HepG2 (cell line): ENCODE data around the gene SURF1. TPM values are rescaled to one million over a fixed set of nuclear protein-coding genes. Genes with fewer than 3 reads are reported as not detected.

ENCODE experiments used
- ATF1 ChIP-seq: IDR thresholded peaks from 2 replicates; pipeline ENCODE4 v1.6.1; 2016; ENCODE audit warnings: mild to moderate bottlenecking, control low read depth
- ESRRA ChIP-seq: sonication (generic); formaldehyde crosslinking; IDR thresholded peaks from 2 replicates; pipeline ENCODE4 v1.5.1; 2020; ENCODE audit warnings: mild to moderate bottlenecking, low read depth, missing genetic modification reagents
- HMGA1 ChIP-seq: sonication (generic); formaldehyde crosslinking; conservative IDR thresholded peaks from 2 replicates; pipeline ENCODE4 v1.4.0; 2020; ENCODE audit warnings: missing genetic modification reagents
- KAT8 ChIP-seq: IDR thresholded peaks from 2 replicates; pipeline ENCODE4 v1.6.1; 2016; ENCODE audit warnings: missing genetic modification reagents, missing compliant biosample characterization
- MEF2D ChIP-seq: sonication (generic); formaldehyde crosslinking; IDR thresholded peaks from 2 replicates; pipeline ENCODE4 v1.5.1; 2020; ENCODE audit warnings: mild to moderate bottlenecking, missing genetic modification reagents
- NFE2L2 ChIP-seq: fragments of 150-350 bp; IDR thresholded peaks from 2 replicates; pipeline ENCODE4 v1.6.1; 2014; ENCODE audit warnings: low read length
- PITX1 ChIP-seq: sonication (generic); formaldehyde crosslinking; IDR thresholded peaks from 2 replicates; pipeline ENCODE4 v1.5.1; 2020; ENCODE audit warnings: mild to moderate bottlenecking, missing genetic modification reagents
- RFXAP ChIP-seq: sonication (generic); formaldehyde crosslinking; IDR thresholded peaks from 2 replicates; pipeline ENCODE4 v1.4.0; 2020; ENCODE audit warnings: missing genetic modification reagents, borderline replicate concordance
- TAF1 ChIP-seq: sonication (generic); formaldehyde crosslinking; IDR thresholded peaks from 2 replicates; pipeline ENCODE4 v1.4.0; 2020; ENCODE audit warnings: missing genetic modification reagents
- ZNF20 ChIP-seq: sonication (generic); formaldehyde crosslinking; IDR thresholded peaks from 2 replicates; pipeline ENCODE4 v1.4.0; 2020; ENCODE audit warnings: mild to moderate bottlenecking, moderate library complexity, missing genetic modification reagents
- ZNF251 ChIP-seq: sonication (generic); formaldehyde crosslinking; IDR thresholded peaks from 2 replicates; pipeline ENCODE4 v1.9.0; 2021; ENCODE audit warnings: mild to moderate bottlenecking, missing genetic modification reagents
- ZNF496 ChIP-seq: sonication (generic); formaldehyde crosslinking; IDR thresholded peaks from 2 replicates; pipeline ENCODE4 v1.8.1; 2023; ENCODE audit warnings: mild to moderate bottlenecking, moderate library complexity, missing genetic modification reagents; ENCODE audit not compliant: insufficient replicate concordance
- ZNF619 ChIP-seq: sonication (generic); formaldehyde crosslinking; IDR thresholded peaks from 2 replicates; pipeline ENCODE4 v1.4.0; 2020; ENCODE audit warnings: mild to moderate bottlenecking, missing genetic modification reagents
- ZNF703 ChIP-seq: sonication (generic); formaldehyde crosslinking; IDR thresholded peaks from 2 replicates; pipeline ENCODE4 v1.5.1; 2020; ENCODE audit warnings: missing genetic modification reagents, mild to moderate bottlenecking, moderate library complexity, borderline replicate concordance
- ZNF883 ChIP-seq: sonication (generic); formaldehyde crosslinking; IDR thresholded peaks from 2 replicates; pipeline ENCODE4 v1.5.1; 2020; ENCODE audit warnings: mild to moderate bottlenecking, missing genetic modification reagents; ENCODE audit errors: not compliant biosample characterization
- polyA plus RNA-seq, 8 experiments: library from polyadenylated mRNA; depleted of rRNA in 3 of 8; stranded (reverse) in 7 of 8; unstranded in 1 of 8; fragments of >200 nt; fragmentation: Illumina TruSeq in 4 of 8; extraction: Trizol in 4 of 8; gene quantifications; 2 replicates each; pipeline versions ENCODE4 v1.2.1 to v1.2.3, GENCODE V29; 2011 to 2016; ENCODE audit warnings: low read depth in 4 of 8, missing spikeins in 1 of 8, mixed read lengths in 1 of 8; ENCODE audit not compliant: insufficient read depth in 1 of 8
- total RNA-seq, 5 experiments: library from RNA; depleted of rRNA; stranded (reverse); fragments of >200 nt; fragmentation: Illumina TruSeq; extraction: Trizol; gene quantifications; 2 replicates each; pipeline ENCODE4 v1.2.3, GENCODE V29; 2016; ENCODE audit warnings: low read depth in 1 of 5
- TF ChIP-seq, protein P1 (sequence below): sonication (generic); formaldehyde crosslinking; IDR thresholded peaks from 2 replicates; pipeline ENCODE4 v1.5.0; 2020; ENCODE audit warnings: missing genetic modification reagents
- TF ChIP-seq, protein P2 (sequence below): IDR thresholded peaks from 2 replicates; pipeline ENCODE4 v1.6.1; 2016; ENCODE audit warnings: low read depth, borderline replicate concordance
- TF ChIP-seq, protein P3 (sequence below): sonication (generic); formaldehyde crosslinking; IDR thresholded peaks from 2 replicates; pipeline ENCODE4 v1.8.1; 2022; ENCODE audit warnings: low read depth, mild to moderate bottlenecking, missing genetic modification reagents
- TF ChIP-seq, protein P4 (sequence below): sonication (generic); formaldehyde crosslinking; IDR thresholded peaks from 2 replicates; pipeline ENCODE4 v1.4.0; 2020; ENCODE audit warnings: missing genetic modification reagents
- TF ChIP-seq, protein P5 (sequence below): sonication (generic); formaldehyde crosslinking; IDR thresholded peaks from 2 replicates; pipeline ENCODE4 v1.8.0; 2022; ENCODE audit warnings: missing genetic modification reagents, mild to moderate bottlenecking, borderline replicate concordance
- TF ChIP-seq, protein P6 (sequence below): sonication (generic); formaldehyde crosslinking; conservative IDR thresholded peaks from 2 replicates; pipeline ENCODE4 v1.4.0; 2020; ENCODE audit warnings: missing genetic modification reagents

The SURF1 gene
- total and polyA plus RNA-seq, 2 of the 13 experiments (the other 11 are each of a cell fraction or from before 2014, with no cell fraction given) = 17.8 to 40.7 TPM

DNA sequence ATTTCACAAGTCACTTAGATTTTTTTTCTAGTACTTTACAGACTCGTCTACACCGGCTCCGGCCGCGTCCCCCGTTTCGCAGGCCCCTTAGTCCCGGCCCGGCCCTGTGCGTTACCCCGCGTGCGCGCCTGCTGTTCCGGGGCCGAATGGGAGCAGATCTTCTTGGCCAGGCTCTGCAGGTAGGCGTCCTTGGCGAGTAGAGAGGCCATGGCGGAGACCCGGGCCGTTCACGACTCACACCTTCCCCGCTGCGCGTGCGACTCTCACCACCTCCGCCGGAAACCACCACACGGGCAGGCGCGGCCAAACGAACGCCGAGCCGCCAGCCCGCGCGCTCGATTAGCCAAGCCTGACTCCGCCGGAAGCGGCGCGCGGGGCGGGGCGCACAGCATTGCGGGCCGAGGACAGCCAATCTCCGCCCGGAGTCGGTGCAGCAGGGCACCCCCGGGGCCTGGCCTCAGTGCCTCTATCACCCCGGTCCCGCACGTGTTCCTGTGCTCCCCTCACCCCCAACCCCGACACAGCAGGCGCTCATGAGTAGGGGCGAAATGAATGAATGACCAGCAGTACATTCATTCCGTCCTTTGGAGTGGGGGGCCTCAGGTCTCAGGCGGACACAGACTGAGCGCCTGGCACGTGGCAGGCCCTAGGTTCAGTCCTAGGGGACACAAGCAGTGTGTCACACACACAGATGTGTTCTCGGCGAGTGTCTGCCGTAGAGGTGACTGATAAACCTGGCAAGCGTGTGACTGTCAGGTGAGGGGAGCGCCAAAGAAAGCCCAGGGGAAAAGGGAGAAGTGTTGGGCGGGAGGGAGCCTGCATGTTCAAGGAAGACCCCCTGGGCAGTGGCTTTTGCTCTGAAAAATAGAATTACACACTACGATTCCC is 20.1 kb downstream of the SURF1 start, which contains the start of gene SURF6 (continued):
- TF ChIP-seq ZNF496 (CRISPR knock-in tag) = no peak
- no peak; the same call in 1 of the 2 replicates for TF ChIP-seq ZNF703 (CRISPR knock-in tag)
- TF ChIP-seq ZNF20 (CRISPR knock-in tag) = 0 out of 2 replicates have a peak, but pooled peaks have one; percentile 62
- TF ChIP-seq ZNF883 (CRISPR knock-in tag) = peak; percentile 94
- TF ChIP-seq ATF1 = no peak
- peak; percentile 30; the same call in 1 of the 2 replicates for TF ChIP-seq PITX1
- 0 out of 2 replicates have a peak, but pooled peaks have one; percentile 80 for TF ChIP-seq MEF2D
- peak; percentile 72; the same call in 1 of the 2 replicates for TF ChIP-seq ESRRA
- no peak; the same call in 1 of the 2 replicates for TF ChIP-seq RFXAP (CRISPR knock-in tag)
- TF ChIP-seq, protein P1, sequence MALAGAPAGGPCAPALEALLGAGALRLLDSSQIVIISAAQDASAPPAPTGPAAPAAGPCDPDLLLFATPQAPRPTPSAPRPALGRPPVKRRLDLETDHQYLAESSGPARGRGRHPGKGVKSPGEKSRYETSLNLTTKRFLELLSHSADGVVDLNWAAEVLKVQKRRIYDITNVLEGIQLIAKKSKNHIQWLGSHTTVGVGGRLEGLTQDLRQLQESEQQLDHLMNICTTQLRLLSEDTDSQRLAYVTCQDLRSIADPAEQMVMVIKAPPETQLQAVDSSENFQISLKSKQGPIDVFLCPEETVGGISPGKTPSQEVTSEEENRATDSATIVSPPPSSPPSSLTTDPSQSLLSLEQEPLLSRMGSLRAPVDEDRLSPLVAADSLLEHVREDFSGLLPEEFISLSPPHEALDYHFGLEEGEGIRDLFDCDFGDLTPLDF (CRISPR knock-in tag) = peak; percentile 86
- TF ChIP-seq, protein P2, sequence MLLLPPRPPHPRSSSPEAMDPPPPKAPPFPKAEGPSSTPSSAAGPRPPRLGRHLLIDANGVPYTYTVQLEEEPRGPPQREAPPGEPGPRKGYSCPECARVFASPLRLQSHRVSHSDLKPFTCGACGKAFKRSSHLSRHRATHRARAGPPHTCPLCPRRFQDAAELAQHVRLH (CRISPR knock-in tag) = peak; percentile 96
- TF ChIP-seq, protein P3, sequence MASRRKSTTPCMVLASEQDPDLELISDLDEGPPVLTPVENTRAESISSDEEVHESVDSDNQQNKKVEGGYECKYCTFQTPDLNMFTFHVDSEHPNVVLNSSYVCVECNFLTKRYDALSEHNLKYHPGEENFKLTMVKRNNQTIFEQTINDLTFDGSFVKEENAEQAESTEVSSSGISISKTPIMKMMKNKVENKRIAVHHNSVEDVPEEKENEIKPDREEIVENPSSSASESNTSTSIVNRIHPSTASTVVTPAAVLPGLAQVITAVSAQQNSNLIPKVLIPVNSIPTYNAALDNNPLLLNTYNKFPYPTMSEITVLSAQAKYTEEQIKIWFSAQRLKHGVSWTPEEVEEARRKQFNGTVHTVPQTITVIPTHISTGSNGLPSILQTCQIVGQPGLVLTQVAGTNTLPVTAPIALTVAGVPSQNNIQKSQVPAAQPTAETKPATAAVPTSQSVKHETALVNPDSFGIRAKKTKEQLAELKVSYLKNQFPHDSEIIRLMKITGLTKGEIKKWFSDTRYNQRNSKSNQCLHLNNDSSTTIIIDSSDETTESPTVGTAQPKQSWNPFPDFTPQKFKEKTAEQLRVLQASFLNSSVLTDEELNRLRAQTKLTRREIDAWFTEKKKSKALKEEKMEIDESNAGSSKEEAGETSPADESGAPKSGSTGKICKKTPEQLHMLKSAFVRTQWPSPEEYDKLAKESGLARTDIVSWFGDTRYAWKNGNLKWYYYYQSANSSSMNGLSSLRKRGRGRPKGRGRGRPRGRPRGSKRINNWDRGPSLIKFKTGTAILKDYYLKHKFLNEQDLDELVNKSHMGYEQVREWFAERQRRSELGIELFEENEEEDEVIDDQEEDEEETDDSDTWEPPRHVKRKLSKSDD (CRISPR knock-in tag) = 0 out of 2 replicates have a peak, but pooled peaks have one; percentile 34
- TF ChIP-seq, protein P4, sequence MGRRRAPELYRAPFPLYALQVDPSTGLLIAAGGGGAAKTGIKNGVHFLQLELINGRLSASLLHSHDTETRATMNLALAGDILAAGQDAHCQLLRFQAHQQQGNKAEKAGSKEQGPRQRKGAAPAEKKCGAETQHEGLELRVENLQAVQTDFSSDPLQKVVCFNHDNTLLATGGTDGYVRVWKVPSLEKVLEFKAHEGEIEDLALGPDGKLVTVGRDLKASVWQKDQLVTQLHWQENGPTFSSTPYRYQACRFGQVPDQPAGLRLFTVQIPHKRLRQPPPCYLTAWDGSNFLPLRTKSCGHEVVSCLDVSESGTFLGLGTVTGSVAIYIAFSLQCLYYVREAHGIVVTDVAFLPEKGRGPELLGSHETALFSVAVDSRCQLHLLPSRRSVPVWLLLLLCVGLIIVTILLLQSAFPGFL (CRISPR knock-in tag) = no peak
- TF ChIP-seq ZNF251 (CRISPR knock-in tag) = no peak
- no peak for TF ChIP-seq HMGA1 (CRISPR knock-in tag)
- peak; percentile 69; the same call in 1 of the 2 replicates for TF ChIP-seq ZNF619 (CRISPR knock-in tag)
- TF ChIP-seq KAT8 (CRISPR knock-in tag) = peak; percentile 97
- TF ChIP-seq, protein P5, sequence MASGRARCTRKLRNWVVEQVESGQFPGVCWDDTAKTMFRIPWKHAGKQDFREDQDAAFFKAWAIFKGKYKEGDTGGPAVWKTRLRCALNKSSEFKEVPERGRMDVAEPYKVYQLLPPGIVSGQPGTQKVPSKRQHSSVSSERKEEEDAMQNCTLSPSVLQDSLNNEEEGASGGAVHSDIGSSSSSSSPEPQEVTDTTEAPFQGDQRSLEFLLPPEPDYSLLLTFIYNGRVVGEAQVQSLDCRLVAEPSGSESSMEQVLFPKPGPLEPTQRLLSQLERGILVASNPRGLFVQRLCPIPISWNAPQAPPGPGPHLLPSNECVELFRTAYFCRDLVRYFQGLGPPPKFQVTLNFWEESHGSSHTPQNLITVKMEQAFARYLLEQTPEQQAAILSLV (CRISPR knock-in tag) = peak; percentile 96
- peak; percentile 86 for TF ChIP-seq TAF1 (CRISPR knock-in tag)
- no peak for TF ChIP-seq NFE2L2
- TF ChIP-seq, protein P6, sequence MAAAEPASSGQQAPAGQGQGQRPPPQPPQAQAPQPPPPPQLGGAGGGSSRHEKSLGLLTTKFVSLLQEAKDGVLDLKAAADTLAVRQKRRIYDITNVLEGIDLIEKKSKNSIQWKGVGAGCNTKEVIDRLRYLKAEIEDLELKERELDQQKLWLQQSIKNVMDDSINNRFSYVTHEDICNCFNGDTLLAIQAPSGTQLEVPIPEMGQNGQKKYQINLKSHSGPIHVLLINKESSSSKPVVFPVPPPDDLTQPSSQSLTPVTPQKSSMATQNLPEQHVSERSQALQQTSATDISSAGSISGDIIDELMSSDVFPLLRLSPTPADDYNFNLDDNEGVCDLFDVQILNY = no peak
